GM18951 (cell line): ENCODE measurements around the gene USP16.
"Not testable (repeated sequence)": the region's sequence is repeated elsewhere in the genome, so short reads cannot be mapped to it uniquely, and the experiment has no call there.

Experiments used
- POLR2A ChIP-seq: IDR thresholded peaks from 4 replicates; pipeline ENCODE4 v1.6.1; 2011; ENCODE audit warnings: mild to moderate bottlenecking; ENCODE audit not compliant: insufficient read length, insufficient read depth; ENCODE audit errors: extremely low read depth
- in situ Hi-C: fragments of 300-500 bp; cut with MboI; formaldehyde crosslinking; loops from one replicate; pipeline ENCODE4 v1.12.0; 2022; ENCODE audit warnings: low sequenced_read_pairs, mixed read lengths, inconsistent platforms; ENCODE audit not compliant: unreplicated experiment

Gene USP16

GRCh38 chr21:29008367-29008766 is 16.1 kb upstream of the USP16 start:
- no peak for TF ChIP-seq POLR2A
- in situ Hi-C loops, result no loop called here

- in situ Hi-C loops, result not testable (repeated sequence)
Measured at GRCh38 chr21:29011236-29011635, 13.2 kb upstream of the USP16 start.

GRCh38 chr21:29017639-29018237 is 6.7 kb upstream of the USP16 start:
- TF ChIP-seq POLR2A, result no peak
- in situ Hi-C loops, result no loop called here

- no peak for TF ChIP-seq POLR2A
- in situ Hi-C loops, result no loop called here
Measured at GRCh38 chr21:29018540-29018939, 5.9 kb upstream of the USP16 start.

GRCh38 chr21:29022166-29022565 is 2.3 kb upstream of the USP16 start:
- in situ Hi-C loops, result no loop called here
- no peak for TF ChIP-seq POLR2A

- in situ Hi-C loops, result no loop called here
- TF ChIP-seq POLR2A, result no peak
Measured at GRCh38 chr21:29025328-29025713, 853 bp downstream of the USP16 start.

- no peak for TF ChIP-seq POLR2A
- in situ Hi-C loops, result no loop called here
Measured at GRCh38 chr21:29029524-29029923, 5.1 kb downstream of the USP16 start.

- in situ Hi-C loops, result no loop called here
Measured at GRCh38 chr21:29030909-29031308, 6.4 kb downstream of the USP16 start.

GRCh38 chr21:29033301-29033700 is 8.8 kb downstream of the USP16 start:
- in situ Hi-C loops, result no loop called here
- TF ChIP-seq POLR2A, result no peak

More at GRCh38 chr21:29030909-29031308, 6.4 kb downstream of the USP16 start:
- no peak for TF ChIP-seq POLR2A

- in situ Hi-C loops, result no loop called here
Measured at GRCh38 chr21:29033871-29034270, 9.4 kb downstream of the USP16 start.

GRCh38 chr21:29034678-29035077 is 10.2 kb downstream of the USP16 start:
- TF ChIP-seq POLR2A, result no peak
- in situ Hi-C loops, result no loop called here

More at GRCh38 chr21:29033871-29034270, 9.4 kb downstream of the USP16 start:
- no peak for TF ChIP-seq POLR2A

GRCh38 chr21:29052224-29052623 is 27.8 kb downstream of the USP16 start:
- in situ Hi-C loops, result no loop called here
- TF ChIP-seq POLR2A, result no peak

- TF ChIP-seq POLR2A, result no peak
- in situ Hi-C loops, result no loop called here
Measured at GRCh38 chr21:29053011-29053553, 28.6 kb downstream of the USP16 start.

- TF ChIP-seq POLR2A, result no peak
- in situ Hi-C loops, result no loop called here
Measured at GRCh38 chr21:29053656-29054055, 29.2 kb downstream of the USP16 start.

GRCh38 chr21:29055080-29055479 is 30.6 kb downstream of the USP16 start:
- no peak for TF ChIP-seq POLR2A
- in situ Hi-C loops, result no loop called here
